Brain microvascular endothelial cell (primary cell): Measurements from ENCODE around the gene MOB3A.
A peak's percentile ranks its signal among the peaks of the same experiment; 100 is the strongest.

Experiments
- DNase-seq: peaks from one replicate; pipeline ENCODE4 v3.0.0-alpha.2; 2020
- H3K27ac ChIP-seq: fragments of 250-450 bp; sonication (Bioruptor Pico); 2 replicates; pipeline ENCODE4 v1.5.1; 2020; ENCODE audit warnings: mild to moderate bottlenecking, moderate library complexity
- H3K27me3 ChIP-seq: fragments of 250-450 bp; sonication (Bioruptor Pico); replicated peaks from 2 replicates; pipeline ENCODE4 v1.5.1; 2020; ENCODE audit warnings: mild to moderate bottlenecking
- H3K36me3 ChIP-seq: fragments of 250-450 bp; sonication (Bioruptor Pico); replicated peaks from 2 replicates; pipeline ENCODE4 v1.5.1; 2020; ENCODE audit warnings: mild to moderate bottlenecking
- H3K4me3 ChIP-seq: 2 replicates; pipeline ENCODE4 v1.5.1; 2011; ENCODE audit warnings: low read depth, mild to moderate bottlenecking, control low read depth, low read length, moderate library complexity
- in situ Hi-C: cut with HindIII; loops from 2 replicates; pipeline ENCODE4 v1.10.0; 2017; ENCODE audit warnings: low sequenced_read_pairs, low pct_ligation_motif_present
- TF ChIP-seq, protein P1 (sequence below): IDR thresholded peaks from 2 replicates; pipeline ENCODE4 v1.5.1; 2011; ENCODE audit warnings: low read depth, mild to moderate bottlenecking, moderate library complexity, low read length, control low read depth, inconsistent platforms; ENCODE audit errors: missing control alignments

MOB3A gene

GRCh38 chr19:2112516-2113320 is 16.6 kb upstream of the MOB3A start:
- Histone ChIP-seq H3K27me3 (no peaks in the 10 kb centered on the region), H3K36me3 (peaks cover 94% of the 10 kb centered on the region), H3K27ac (no peak overlapping the region), H3K4me3 (no peak overlapping the region)
- TF ChIP-seq, protein P1, sequence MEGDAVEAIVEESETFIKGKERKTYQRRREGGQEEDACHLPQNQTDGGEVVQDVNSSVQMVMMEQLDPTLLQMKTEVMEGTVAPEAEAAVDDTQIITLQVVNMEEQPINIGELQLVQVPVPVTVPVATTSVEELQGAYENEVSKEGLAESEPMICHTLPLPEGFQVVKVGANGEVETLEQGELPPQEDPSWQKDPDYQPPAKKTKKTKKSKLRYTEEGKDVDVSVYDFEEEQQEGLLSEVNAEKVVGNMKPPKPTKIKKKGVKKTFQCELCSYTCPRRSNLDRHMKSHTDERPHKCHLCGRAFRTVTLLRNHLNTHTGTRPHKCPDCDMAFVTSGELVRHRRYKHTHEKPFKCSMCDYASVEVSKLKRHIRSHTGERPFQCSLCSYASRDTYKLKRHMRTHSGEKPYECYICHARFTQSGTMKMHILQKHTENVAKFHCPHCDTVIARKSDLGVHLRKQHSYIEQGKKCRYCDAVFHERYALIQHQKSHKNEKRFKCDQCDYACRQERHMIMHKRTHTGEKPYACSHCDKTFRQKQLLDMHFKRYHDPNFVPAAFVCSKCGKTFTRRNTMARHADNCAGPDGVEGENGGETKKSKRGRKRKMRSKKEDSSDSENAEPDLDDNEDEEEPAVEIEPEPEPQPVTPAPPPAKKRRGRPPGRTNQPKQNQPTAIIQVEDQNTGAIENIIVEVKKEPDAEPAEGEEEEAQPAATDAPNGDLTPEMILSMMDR = no peak
- in situ Hi-C loops = no loop called here
- no peak for DNase-seq

GRCh38 chr19:2111886-2112285 is 15.8 kb upstream of the MOB3A start:
- in situ Hi-C loops = no loop called here
- H3K4me3 ChIP-seq = no peak overlapping the region
- H3K27me3 ChIP-seq = no peaks in the 10 kb centered on the region
- no peak for DNase-seq
- H3K27ac ChIP-seq = no peak overlapping the region
- peaks cover 87% of the 10 kb centered on the region for H3K36me3 ChIP-seq
- TF ChIP-seq, protein P1 = no peak

GRCh38 chr19:2111425-2111824 is 15.3 kb upstream of the MOB3A start:
- H3K27ac ChIP-seq = no peak overlapping the region
- peaks cover 87% of the 10 kb centered on the region for H3K36me3 ChIP-seq
- H3K4me3 ChIP-seq = no peak overlapping the region
- no peaks in the 10 kb centered on the region for H3K27me3 ChIP-seq
- TF ChIP-seq, protein P1 = no peak
- in situ Hi-C loops = no loop called here
- no peak for DNase-seq

- in situ Hi-C loops = no loop called here
- Histone ChIP-seq H3K27me3 (no peaks in the 10 kb centered on the region), H3K27ac (no peak overlapping the region), H3K4me3 (no peak overlapping the region), H3K36me3 (peaks cover 89% of the 10 kb centered on the region)
- TF ChIP-seq, protein P1 = peak; percentile 41
- DNase-seq = no peak
Measured at GRCh38 chr19:2110822-2111221, 14.7 kb upstream of the MOB3A start.

- TF ChIP-seq, protein P1 = no peak
- in situ Hi-C loops = no loop called here
- H3K4me3 ChIP-seq = no peak overlapping the region
- no peaks in the 10 kb centered on the region for H3K27me3 ChIP-seq
- no peak for DNase-seq
- no peak overlapping the region for H3K27ac ChIP-seq
- peaks cover 86% of the 10 kb centered on the region for H3K36me3 ChIP-seq
Measured at GRCh38 chr19:2109046-2109864, 13.1 kb upstream of the MOB3A start.
